ENCODE measurements around the gene ANP32B.
"Not testable (repeated sequence)": the region's sequence is repeated elsewhere in the genome, so short reads cannot be mapped to it uniquely, and the experiment has no call there.

The ANP32B gene

GRCh38 chr9:97982683-97983588 lies at the start of gene ANP32B:
TSS of gene ANP32B (plus strand) at chr9:97983341. CDS start at chr9:97983556, 215 bp downstream.
- in situ Hi-C loops (cut with MboI; ENCODE audit: low sequenced_read_pairs) = no loop called here

GRCh38 chr9:97934321-97935115 lies 48.6 kb upstream of the ANP32B start:
- in situ Hi-C loops (cut with MboI; ENCODE audit: low sequenced_read_pairs) = no loop called here

- in situ Hi-C loops (cut with MboI; ENCODE audit: low sequenced_read_pairs) = no loop called here
These were observed 47.9 kb upstream of the ANP32B start for GRCh38 chr9:97935276-97935675.

- in situ Hi-C loops (cut with MboI; ENCODE audit: low sequenced_read_pairs) = no loop called here
These were observed 46.1 kb upstream of the ANP32B start for GRCh38 chr9:97936998-97937397.

- in situ Hi-C loops (cut with MboI; ENCODE audit: low sequenced_read_pairs) = no loop called here
These were observed 45.0 kb upstream of the ANP32B start, which contains the start of gene HEMGN for GRCh38 chr9:97938081-97938644. TSS of gene HEMGN (minus strand) at chr9:97938172. CDS start at chr9:97938136, 36 bp downstream.

GRCh38 chr9:97940233-97940632 lies 42.9 kb upstream of the ANP32B start:
- in situ Hi-C loops (cut with MboI; ENCODE audit: low sequenced_read_pairs) = no loop called here

GRCh38 chr9:97940741-97941140 lies 42.4 kb upstream of the ANP32B start:
- in situ Hi-C loops (cut with MboI; ENCODE audit: low sequenced_read_pairs) = no loop called here

GRCh38 chr9:97941323-97941722 lies 41.8 kb upstream of the ANP32B start:
- in situ Hi-C loops (cut with MboI; ENCODE audit: low sequenced_read_pairs) = no loop called here

GRCh38 chr9:97943308-97943855 lies 39.8 kb upstream of the ANP32B start:
- in situ Hi-C loops (cut with MboI; ENCODE audit: low sequenced_read_pairs) = no loop called here

- in situ Hi-C loops (cut with MboI; ENCODE audit: low sequenced_read_pairs) = no loop called here
These were observed 38.5 kb upstream of the ANP32B start for GRCh38 chr9:97944612-97945011.

GRCh38 chr9:97945470-97945869 lies 37.7 kb upstream of the ANP32B start:
- in situ Hi-C loops (cut with MboI; ENCODE audit: low sequenced_read_pairs) = not testable (repeated sequence)

GRCh38 chr9:97947094-97947493 lies 36.0 kb upstream of the ANP32B start:
- in situ Hi-C loops (cut with MboI; ENCODE audit: low sequenced_read_pairs) = not testable (repeated sequence)

GRCh38 chr9:97950873-97951272 lies 32.3 kb upstream of the ANP32B start:
- in situ Hi-C loops (cut with MboI; ENCODE audit: low sequenced_read_pairs) = not testable (repeated sequence)

GRCh38 chr9:97954550-97954989 lies 28.6 kb upstream of the ANP32B start:
- in situ Hi-C loops (cut with MboI; ENCODE audit: low sequenced_read_pairs) = no loop called here

GRCh38 chr9:97956331-97956730 lies 26.8 kb upstream of the ANP32B start:
- in situ Hi-C loops (cut with MboI; ENCODE audit: low sequenced_read_pairs) = no loop called here

GRCh38 chr9:97958812-97959511 lies 24.2 kb upstream of the ANP32B start:
- in situ Hi-C loops (cut with MboI; ENCODE audit: low sequenced_read_pairs) = no loop called here

GRCh38 chr9:97959585-97959984 lies 23.6 kb upstream of the ANP32B start:
- in situ Hi-C loops (cut with MboI; ENCODE audit: low sequenced_read_pairs) = no loop called here

GRCh38 chr9:97960678-97961328 lies 22.3 kb upstream of the ANP32B start:
- in situ Hi-C loops (cut with MboI; ENCODE audit: low sequenced_read_pairs) = not testable (repeated sequence)

GRCh38 chr9:97961361-97961760 lies 21.8 kb upstream of the ANP32B start:
- in situ Hi-C loops (cut with MboI; ENCODE audit: low sequenced_read_pairs) = no loop called here

GRCh38 chr9:97962136-97962535 lies 21.0 kb upstream of the ANP32B start:
- in situ Hi-C loops (cut with MboI; ENCODE audit: low sequenced_read_pairs) = no loop called here
